ENCODE data around the gene ZNF750.

DNA sequence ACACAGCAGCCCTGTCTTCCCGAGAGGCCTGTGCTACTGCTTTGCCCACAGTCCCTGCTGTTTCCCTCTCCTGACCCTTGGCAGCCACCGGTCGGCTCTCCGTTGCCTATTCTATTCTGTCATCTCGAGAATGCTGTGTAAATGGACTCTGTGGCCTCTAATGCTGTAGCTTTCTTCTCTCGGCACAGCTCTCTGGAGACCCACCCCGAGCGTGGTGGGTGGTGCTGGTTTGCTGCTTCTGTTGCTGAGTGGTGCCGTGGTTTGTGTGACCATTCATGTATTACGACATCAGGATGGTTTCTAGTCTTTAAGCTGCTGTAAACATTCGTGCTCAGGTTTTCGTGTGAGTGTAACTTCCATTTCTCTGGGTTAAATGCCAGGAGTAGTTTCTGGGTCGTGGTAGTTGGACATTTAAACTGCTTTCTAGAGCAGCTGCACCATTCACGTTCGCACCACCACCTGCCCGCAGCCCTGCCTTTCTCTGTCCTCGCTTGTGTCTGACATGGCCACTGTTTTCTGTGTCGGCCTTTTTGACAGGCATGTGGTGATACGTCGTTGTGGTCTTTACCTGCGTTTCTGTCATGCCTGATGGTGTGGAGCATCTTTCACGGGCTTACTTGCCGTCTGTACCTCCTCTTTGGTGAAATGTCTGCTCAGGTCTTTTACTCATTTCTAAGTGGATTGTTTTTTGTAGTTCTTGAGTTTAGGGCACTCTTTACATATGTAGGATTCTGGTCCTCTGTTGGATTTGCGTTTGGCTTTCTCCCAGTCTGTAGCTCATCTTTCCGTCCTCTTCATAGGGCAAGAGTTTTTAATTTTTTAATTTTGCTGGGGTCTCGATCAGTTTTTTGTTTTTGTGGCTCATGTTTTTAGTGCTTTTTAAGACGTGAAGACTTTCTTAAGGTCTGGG is 47.7 kb upstream of the ZNF750 start:
- no peak for TF ChIP-seq POLR2AphosphoS5 (IDR thresholded peaks at IDR 0.05; ENCODE audit: low read depth, low read length)
- TF ChIP-seq POLR2A (IDR thresholded peaks at IDR 0.05; ENCODE audit: low read depth, low read length) = no peak
- TF ChIP-seq TAF1 (IDR thresholded peaks at IDR 0.05; ENCODE audit: borderline replicate concordance, low read depth, low read length) = no peak

Data from GM12892 (cell line).